ENCODE data around the gene ADGRB2.

Gene ADGRB2

GRCh38 chr1:31787261-31787660, 23.1 kb upstream of the ADGRB2 start:
- TF ChIP-seq CTCF (IDR thresholded peaks at IDR 0.05; ENCODE audit: low read length, missing control alignments), result no peak
- H3K4me3 ChIP-seq (replicated peaks; ENCODE audit: low read depth, low read length), result no peak overlapping the region

DNA sequence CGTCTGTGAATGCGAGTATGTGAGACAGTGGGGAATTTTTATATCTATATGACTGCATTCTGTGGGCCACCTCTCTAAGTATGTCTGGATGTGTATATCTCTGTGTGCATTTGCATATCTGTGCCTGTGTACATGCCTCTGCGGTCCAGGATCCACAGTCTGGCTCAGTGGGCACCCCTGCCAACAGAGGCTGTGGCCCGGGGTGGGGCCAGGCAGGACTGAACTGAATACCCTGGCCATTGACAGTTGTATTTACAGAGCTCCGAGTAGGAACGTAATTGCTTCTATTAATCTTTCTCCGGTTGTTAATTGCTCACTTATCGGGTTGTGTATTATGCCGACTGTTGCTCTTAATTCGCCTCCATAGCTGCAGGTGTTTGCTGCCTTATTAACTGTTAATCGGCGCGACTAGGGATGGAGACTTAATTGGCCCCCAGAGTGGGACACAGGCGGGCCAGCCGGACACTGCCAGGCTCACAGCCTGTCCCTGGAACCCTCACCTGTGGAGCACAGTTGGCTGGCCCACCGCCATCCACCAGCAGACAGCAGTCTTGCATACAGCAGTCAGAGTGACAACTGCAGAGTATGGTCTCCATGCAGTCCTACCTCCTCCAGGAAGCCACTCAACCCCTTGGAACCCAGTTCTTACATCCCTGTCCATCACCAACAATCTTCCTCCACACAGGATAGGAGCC, 22.4 kb upstream of the ADGRB2 start:
- DNase-seq (ENCODE audit: low read depth), result no peak
- H3K4me3 ChIP-seq (replicated peaks; ENCODE audit: low read depth, low read length), result no peak overlapping the region
- TF ChIP-seq CTCF (IDR thresholded peaks at IDR 0.05; ENCODE audit: low read length, missing control alignments), result no peak

More at GRCh38 chr1:31787261-31787660, 23.1 kb upstream of the ADGRB2 start:
- no peak for DNase-seq (ENCODE audit: low read depth)

DNA sequence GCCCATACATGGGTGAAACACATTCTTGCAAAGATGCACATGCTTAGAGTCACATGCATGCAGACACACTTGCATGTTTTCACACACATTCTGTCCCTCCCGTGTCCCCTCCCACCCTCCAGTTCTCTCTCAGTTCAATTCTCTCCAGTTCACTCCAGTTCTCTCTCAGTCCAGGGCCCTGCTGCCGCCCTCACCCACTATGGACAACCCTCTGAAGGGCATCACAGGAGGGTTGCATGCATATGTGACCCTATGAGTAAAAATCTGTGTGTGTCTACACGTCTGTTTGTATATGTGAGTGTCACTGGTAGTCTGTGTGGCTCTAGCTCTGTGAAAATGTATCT, 21.8 kb upstream of the ADGRB2 start:
- H3K4me3 ChIP-seq (replicated peaks; ENCODE audit: low read depth, low read length), result no peak overlapping the region
- no peak for TF ChIP-seq CTCF (IDR thresholded peaks at IDR 0.05; ENCODE audit: low read length, missing control alignments)
- no peak for DNase-seq (ENCODE audit: low read depth)

- H3K4me3 ChIP-seq (replicated peaks; ENCODE audit: low read depth, low read length), result no peak overlapping the region
- DNase-seq (ENCODE audit: low read depth), result no peak
- no peak for TF ChIP-seq CTCF (IDR thresholded peaks at IDR 0.05; ENCODE audit: low read length, missing control alignments)
Observed at GRCh38 chr1:31785020-31785946, 21.1 kb upstream of the ADGRB2 start.

DNA sequence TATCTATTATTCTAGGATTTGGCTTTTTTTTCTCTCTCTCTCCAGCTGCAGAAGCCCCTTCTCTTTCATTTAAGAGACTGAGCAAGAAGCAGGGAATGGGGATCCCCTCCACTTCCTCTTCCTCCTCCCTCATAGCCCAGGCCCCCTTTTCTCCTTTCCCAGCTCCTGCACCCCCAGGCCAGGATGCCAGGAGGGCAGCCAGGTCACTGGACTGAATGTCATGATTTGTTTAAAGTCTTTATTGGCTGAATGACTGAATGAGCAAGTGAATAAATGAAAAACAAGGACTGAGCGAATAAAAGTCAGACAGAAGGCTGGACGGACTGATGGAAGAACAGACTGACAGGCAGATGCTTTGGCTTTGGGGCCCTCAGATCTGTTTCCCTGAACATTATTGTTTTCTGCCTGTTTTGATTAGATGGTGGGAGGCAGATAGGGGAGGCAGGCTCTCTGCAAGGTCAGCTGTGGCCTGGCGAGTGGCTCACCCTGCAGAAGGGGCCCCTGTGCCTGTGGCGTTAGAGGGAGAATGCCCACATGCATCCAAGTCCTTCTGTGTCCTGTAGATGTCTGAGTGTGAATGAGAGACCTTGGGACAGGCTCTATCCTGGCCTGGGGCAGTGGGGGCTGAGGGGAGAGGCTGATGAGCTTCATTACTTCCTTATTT, 20.3 kb upstream of the ADGRB2 start:
- DNase-seq (ENCODE audit: low read depth), result no peak
- no peak overlapping the region for H3K4me3 ChIP-seq (replicated peaks; ENCODE audit: low read depth, low read length)
- TF ChIP-seq CTCF (IDR thresholded peaks at IDR 0.05; ENCODE audit: low read length, missing control alignments), result no peak

DNA sequence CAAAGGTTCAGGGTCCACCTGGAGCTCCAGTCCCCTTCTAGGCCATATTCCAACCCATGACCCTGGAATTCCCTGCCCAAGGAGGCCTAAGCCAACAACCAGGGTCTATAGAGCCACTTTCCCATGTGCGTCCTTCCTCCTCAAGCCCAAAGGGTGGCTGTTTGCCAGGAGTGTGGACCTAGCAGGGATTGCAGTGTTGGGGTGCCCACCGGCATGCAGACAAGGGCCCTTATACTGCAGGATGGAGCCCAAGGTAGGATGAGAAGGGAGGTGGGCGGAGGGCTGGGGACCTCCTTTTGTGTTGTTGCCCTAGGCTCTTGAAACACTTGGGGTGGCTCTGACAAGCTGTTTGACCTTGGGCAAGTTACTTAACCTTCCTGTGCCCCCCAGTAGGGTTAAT, 19.7 kb upstream of the ADGRB2 start:
- no peak for DNase-seq (ENCODE audit: low read depth)
- no peak for TF ChIP-seq CTCF (IDR thresholded peaks at IDR 0.05; ENCODE audit: low read length, missing control alignments)
- H3K4me3 ChIP-seq (replicated peaks; ENCODE audit: low read depth, low read length), result no peak overlapping the region

All from fibroblast of pulmonary artery (primary cell).